GM12878 (cell line): ENCODE measurements around the gene LYPD6. TPM values are rescaled to one million over a fixed set of nuclear protein-coding genes. Genes with fewer than 3 reads are reported as not detected.

ENCODE experiments used
- ATAC-seq: fragments of 200-7000 bp; cut with Tn5 transposase; 3 replicates; pipeline ENCODE4 v1.9.1; 2020; ENCODE audit warnings: mild to moderate bottlenecking, moderate library complexity
- BruUV-seq: library from RNA; stranded (reverse); fragments of 400-500 nt; replicated peaks from 2 replicates; lab custom pipeline; 2021; lab: Mats Ljungman, UMichigan
- CTCF ChIA-PET: fragments of 300-600 bp; sonication (Branson Sonifier 250); formaldehyde crosslinking; extraction: SDS; loops from one replicate; lab custom pipeline; 2021; ENCODE audit warnings: inconsistent platforms; lab: Yijun Ruan, JAX
- POLR2A ChIA-PET: fragments of 350-600 bp; formaldehyde crosslinking; extraction: SDS; loops from one replicate; lab custom pipeline; 2021; ENCODE audit warnings: inconsistent platforms; lab: Charles Lee
- RAD21 ChIA-PET: fragments of 300-600 bp; sonication (Branson Sonifier 250); formaldehyde crosslinking; loops from one replicate; lab custom pipeline; 2023; ENCODE audit warnings: antibody characterized with exemption; ENCODE audit not compliant: unreplicated experiment; lab: Charles Lee
- SMC1A ChIA-PET: fragments of 300-600 bp; sonication (Branson Sonifier 250); formaldehyde crosslinking; loops from one replicate; lab custom pipeline; 2023; ENCODE audit not compliant: unreplicated experiment, uncharacterized antibody; lab: Charles Lee
- DNase-seq: peaks from one replicate; pipeline ENCODE4 v3.0.0-alpha.2; 2011; ENCODE audit warnings: low read depth, low spot score
- FAIRE-seq: peaks from 3 replicates; lab custom pipeline; 2011; peaks lifted over from hg19 to GRCh38; lab: Jason Lieb, UNC
- H2AFZ ChIP-seq: 2 replicates; pipeline ENCODE4 v1.6.0; 2011; ENCODE audit warnings: low read depth, low read length, control low read depth; ENCODE audit not compliant: control insufficient read depth
- H3K27ac ChIP-seq: 2 replicates; pipeline ENCODE4 v1.5.1; 2011; ENCODE audit warnings: control low read depth; ENCODE audit not compliant: control insufficient read depth, insufficient read depth
- H3K27me3 ChIP-seq, 2 experiments: replicated peaks in 1 of 2; 2 replicates each; pipeline versions ENCODE4 v1.6.0 to v1.6.1; 2011; ENCODE audit warnings: low read length in 1 of 2; ENCODE audit not compliant: control insufficient read depth in 2 of 2, insufficient read depth in 2 of 2
- H3K36me3 ChIP-seq, 2 experiments: 2 replicates each; pipeline ENCODE4 v1.5.1; 2011; ENCODE audit warnings: low read length in 1 of 2; ENCODE audit not compliant: control insufficient read depth in 2 of 2, insufficient read depth in 2 of 2
- H3K4me1 ChIP-seq: 2 replicates; pipeline ENCODE4 v1.6.1; 2011; ENCODE audit warnings: mild to moderate bottlenecking, low read length, moderate library complexity, mixed read lengths; ENCODE audit not compliant: control insufficient read depth, insufficient read depth
- H3K4me2 ChIP-seq: 2 replicates; pipeline ENCODE4 v1.6.0; 2011; ENCODE audit warnings: control low read depth; ENCODE audit not compliant: control insufficient read depth, insufficient read depth
- H3K4me3 ChIP-seq: fragments of 200-600 bp; sonication (generic); 2 replicates; pipeline ENCODE4 v1.5.1; 2016
- H3K79me2 ChIP-seq: 2 replicates; pipeline ENCODE4 v1.6.0; 2011; ENCODE audit warnings: low read length; ENCODE audit not compliant: control insufficient read depth, insufficient read depth
- H3K9ac ChIP-seq: 2 replicates; pipeline ENCODE4 v1.8.0; 2011; ENCODE audit warnings: low read length, control low read depth, mixed read lengths; ENCODE audit not compliant: control insufficient read depth, insufficient read depth
- H3K9me3 ChIP-seq: replicated peaks from 3 replicates; pipeline ENCODE4 v1.5.1; 2011; ENCODE audit warnings: mild to moderate bottlenecking, low read length; ENCODE audit not compliant: control insufficient read depth, insufficient read depth
- H4K20me1 ChIP-seq: 2 replicates; pipeline ENCODE4 v1.6.0; 2011; ENCODE audit not compliant: control insufficient read depth, insufficient read depth
- BMI1 ChIP-seq: fragments of 450-650 bp; IDR thresholded peaks from 2 replicates; pipeline ENCODE4 v1.6.1; 2016; ENCODE audit warnings: mild to moderate bottlenecking, moderate library complexity, borderline replicate concordance
- CBFB ChIP-seq: IDR thresholded peaks from 2 replicates; pipeline ENCODE4 v1.6.1; 2016; ENCODE audit warnings: antibody characterized with exemption, low read depth
- CEBPB ChIP-seq, 2 experiments: fragments of 150-350 bp in 1 of 2; IDR thresholded peaks; 2 replicates each; pipeline ENCODE4 v1.6.1; 2012 to 2014; ENCODE audit warnings: low read depth in 2 of 2, low read length in 2 of 2, borderline replicate concordance in 1 of 2, inconsistent platforms in 1 of 2
- CHD4 ChIP-seq: fragments of 200-600 bp; sonication (generic); IDR thresholded peaks from 2 replicates; pipeline ENCODE4 v1.6.1; 2016; ENCODE audit warnings: mild to moderate bottlenecking
- CTCF ChIP-seq, 3 experiments: IDR thresholded peaks in 2 of 3; conservative IDR thresholded peaks in 1 of 3; 2 replicates each; pipeline ENCODE4 v1.5.1; 2011; ENCODE audit warnings: low read depth in 3 of 3, low read length in 3 of 3, mild to moderate bottlenecking in 3 of 3, control low read depth in 2 of 3, moderate library complexity in 2 of 3, inconsistent platforms in 1 of 3, mixed read lengths in 1 of 3; ENCODE audit not compliant: control insufficient read depth in 2 of 3, insufficient read depth in 1 of 3; ENCODE audit errors: extremely low read depth in 1 of 3
- GABPA ChIP-seq: IDR thresholded peaks from 2 replicates; pipeline ENCODE4 v1.6.1; 2014; ENCODE audit warnings: antibody characterized with exemption, low read depth, mild to moderate bottlenecking, inconsistent platforms
- JUND ChIP-seq: IDR thresholded peaks from 2 replicates; pipeline ENCODE4 v1.6.1; 2012; ENCODE audit warnings: low read depth, mild to moderate bottlenecking, low read length, improper control_type of control experiment, moderate library complexity
- MEF2A ChIP-seq: IDR thresholded peaks from 2 replicates; pipeline ENCODE4 v1.6.1; 2011; ENCODE audit warnings: low read depth, mild to moderate bottlenecking, low read length, moderate library complexity; ENCODE audit not compliant: insufficient read depth
- MEF2B ChIP-seq: fragments of 450-650 bp; IDR thresholded peaks from 2 replicates; pipeline ENCODE4 v1.6.1; 2018; ENCODE audit warnings: mild to moderate bottlenecking, moderate library complexity; ENCODE audit not compliant: partially characterized antibody, poor library complexity, severe bottlenecking
- NBN ChIP-seq: fragments of 450-650 bp; IDR thresholded peaks from 2 replicates; pipeline ENCODE4 v1.6.1; 2016
- NFYB ChIP-seq: IDR thresholded peaks from 2 replicates; pipeline ENCODE4 v1.6.1; 2011; ENCODE audit warnings: low read depth, mild to moderate bottlenecking, low read length, improper control_type of control experiment, moderate library complexity; ENCODE audit not compliant: insufficient read depth
- NR2C2 ChIP-seq: IDR thresholded peaks from 2 replicates; pipeline ENCODE4 v1.6.1; 2011; ENCODE audit warnings: borderline replicate concordance, low read depth; ENCODE audit not compliant: control insufficient read depth, insufficient read length
- RB1 ChIP-seq: fragments of 450-650 bp; formaldehyde crosslinking; IDR thresholded peaks from 2 replicates; pipeline ENCODE4 v1.6.1; 2017; ENCODE audit warnings: mild to moderate bottlenecking, borderline replicate concordance
- RUNX3 ChIP-seq: IDR thresholded peaks from 2 replicates; pipeline ENCODE4 v1.6.1; 2012; ENCODE audit warnings: low read length, inconsistent platforms
- SRF ChIP-seq, 2 experiments: IDR thresholded peaks; 2 replicates each; pipeline ENCODE4 v1.6.1; 2011; ENCODE audit warnings: low read depth in 2 of 2, low read length in 2 of 2, mild to moderate bottlenecking in 1 of 2, moderate library complexity in 1 of 2
- WRNIP1 ChIP-seq: IDR thresholded peaks from 2 replicates; pipeline ENCODE4 v1.6.1; 2011; ENCODE audit warnings: low read depth, low read length, improper control_type of control experiment, borderline replicate concordance
- ZNF622 ChIP-seq: fragments of 450-650 bp; IDR thresholded peaks from 2 replicates; pipeline ENCODE4 v1.6.1; 2017; ENCODE audit warnings: mild to moderate bottlenecking, inconsistent platforms
- WGBS: methylation state at CpG from one replicate; pipeline ENCODE4 v1.1.6; 2016; ENCODE audit warnings: low lambda C conversion rate; ENCODE audit not compliant: insufficient replicate concordance, insufficient coverage; ENCODE audit errors: missing lambda C conversion rate; 5-methylcytosine and 5-hydroxymethylcytosine counted together
- in situ Hi-C: fragments of 300-500 bp; cut with MboI; formaldehyde crosslinking; loops from 9 replicates; pipeline ENCODE4 v1.14.3; 2018; ENCODE audit warnings: mixed read lengths
- intact Hi-C: fragments of 100-400 bp; cut with micrococcal nuclease; formaldehyde crosslinking; loops from one replicate; pipeline ENCODE4 v1.14.2; 2022; ENCODE audit not compliant: unreplicated experiment
- polyA plus RNA-seq, 11 experiments: library from polyadenylated mRNA; depleted of rRNA in 4 of 11; unstranded in 6 of 11; stranded (reverse) in 5 of 11; fragments of >200 nt; fragmentation: Nextera tagmentation in 4 of 11; fragmentation: Illumina TruSeq in 1 of 11; extraction: Ambion mirVana in 4 of 11; extraction: Trizol in 1 of 11; gene quantifications; 1 replicate in 1 of 11; 2 replicates in 10 of 11; pipeline versions ENCODE4 v1.2.1 to v1.2.3, GENCODE V29; 2011 to 2016; ENCODE audit warnings: inconsistent platforms in 2 of 11, missing spikeins in 2 of 11, low read depth in 1 of 11
- total RNA-seq, 4 experiments: library from RNA; depleted of rRNA in 3 of 4; stranded (reverse); fragments of >200 nt in 3 of 4; fragmentation: Illumina TruSeq in 1 of 4; extraction: Trizol in 1 of 4; gene quantifications; 2 replicates each; pipeline versions ENCODE4 v1.2.1 to v1.2.3, GENCODE V29; 2013 to 2021

LYPD6 gene
- total and polyA plus RNA-seq, 10 of the 15 experiments (the other 5 are each of a cell fraction or from before 2014, with no cell fraction given): not detected

DNA sequence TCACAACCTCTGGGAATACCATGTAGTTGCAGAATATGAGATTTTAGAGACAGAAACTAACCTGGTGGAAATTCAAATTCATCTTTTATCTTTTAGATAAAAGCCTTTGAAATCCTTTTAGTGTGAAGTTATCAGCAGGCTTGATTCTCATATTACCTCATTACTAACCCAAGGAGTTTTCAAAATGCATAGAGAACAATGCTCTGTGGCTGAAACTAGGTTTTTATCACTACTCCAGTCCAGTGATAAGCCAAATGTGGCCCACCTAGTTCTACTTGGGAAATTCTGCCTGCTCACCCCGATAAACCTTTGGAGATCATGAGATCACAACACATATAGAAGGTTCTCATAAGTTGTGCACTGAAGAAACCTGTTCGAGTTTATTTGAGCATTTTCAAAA is 135.5 kb downstream of the LYPD6 start:
- WGBS: 44% methylated on average over 2 of the region's 2 CpGs
- ChIA-PET SMC1A (no interaction called here), POLR2A (no interaction called here), CTCF (no interaction called here), RAD21 (no interaction called here)
- Histone ChIP-seq H3K79me2 (no peaks in the 10 kb centered on the region), H4K20me1 (no peaks in the 10 kb centered on the region), H3K27ac (no peak overlapping the region), H3K4me2 (no peak overlapping the region), H2AFZ (no peak overlapping the region), H3K27me3 (no peaks in the 10 kb centered on the region), H3K4me3 (no peak overlapping the region), H3K4me1 (no peaks in the 10 kb centered on the region; the same call in 1 of the 2 replicates), H3K36me3 (no peaks in the 10 kb centered on the region), H3K9me3 (peaks cover 3% of the 10 kb centered on the region; the same call in 2 of the 3 replicates), H3K9ac (no peak overlapping the region)
- peak; percentile 31; the same call in 2 of the 3 replicates for ATAC-seq
- no peak for FAIRE-seq
- no peak for DNase-seq
- intact Hi-C loops (no loop called here), in situ Hi-C loops (no loop called here)
- TF ChIP-seq RUNX3 (peak; percentile 29; the same call in 1 of the 2 replicates), NFYB (no peak)
- no TSS peak for BruUV-seq

DNA sequence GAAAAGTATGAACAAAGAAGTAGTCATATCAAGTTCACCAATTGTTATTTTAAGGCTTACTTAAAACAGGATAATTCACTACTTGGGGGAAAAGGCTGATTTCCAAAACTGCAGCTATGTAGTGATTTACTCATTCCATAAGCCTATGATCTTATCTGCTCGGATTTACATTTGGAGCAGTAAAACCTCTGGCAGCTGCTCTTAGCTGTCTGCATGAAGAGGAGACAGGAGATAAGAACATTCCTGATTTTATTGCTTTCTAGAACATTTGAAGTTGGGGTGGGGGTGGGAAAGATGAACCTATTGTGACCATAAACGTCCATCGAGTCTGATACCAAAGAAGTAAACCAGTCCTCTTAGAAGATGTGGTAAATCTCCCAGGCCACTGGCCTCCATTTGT is 136.2 kb downstream of the LYPD6 start:
- FAIRE-seq (no peak), ATAC-seq (no peak), DNase-seq (no peak)
- Histone ChIP-seq H3K4me1 (no peaks in the 10 kb centered on the region; the same call in 1 of the 2 replicates), H4K20me1 (no peaks in the 10 kb centered on the region), H3K4me3 (no peak overlapping the region), H3K79me2 (no peaks in the 10 kb centered on the region), H3K36me3 (no peaks in the 10 kb centered on the region), H3K9ac (no peak overlapping the region), H2AFZ (no peak overlapping the region), H3K27me3 (no peaks in the 10 kb centered on the region), H3K27ac (no peak overlapping the region), H3K9me3 (peaks cover 3% of the 10 kb centered on the region; the same call in 2 of the 3 replicates), H3K4me2 (no peak overlapping the region)
- ChIA-PET SMC1A (no interaction called here), CTCF (no interaction called here), POLR2A (interaction anchor here (0.6 kb wide), 1 partner anchor 68 kb away, joined by 3 read pairs; no protein-coding TSS in a partner anchor), RAD21 (no interaction called here)
- no TSS peak for BruUV-seq
- 0% methylated on average over 3 of the region's 3 CpGs for WGBS
- in situ Hi-C loops: no loop called here
- TF ChIP-seq CHD4 (no peak), NR2C2 (no peak), CBFB (no peak), GABPA (no peak), ZNF622 (no peak), SRF (IDR thresholded peaks at IDR 0.05; ENCODE audit: low read depth in 2 of 2, low read length in 2 of 2) (no peak), MEF2A (no peak), CEBPB (IDR thresholded peaks at IDR 0.05; ENCODE audit: borderline replicate concordance in 1 of 2, low read depth in 2 of 2, low read length in 2 of 2) (no peak), NFYB (no peak), JUND (no peak), CTCF (IDR thresholded peaks at IDR 0.05 in 2 of 3, conservative IDR thresholded peaks at IDR 0.05 in 1 of 3; ENCODE audit: control insufficient read depth in 2 of 3, extremely low read depth in 1 of 3, insufficient read depth in 1 of 3, low read depth in 3 of 3, low read length in 3 of 3) (no peak), BMI1 (no peak), NBN (no peak), MEF2B (no peak), RB1 (no peak), WRNIP1 (no peak)
- intact Hi-C loops: no loop called here
